ENCODE data around the gene CHSY3. TPM values are rescaled to one million over a fixed set of nuclear protein-coding genes. Genes with fewer than 3 reads are reported as not detected.
A peak's percentile ranks its signal among the peaks of the same experiment; 100 is the strongest.
"Not testable (repeated sequence)": the region's sequence is repeated elsewhere in the genome, so short reads cannot be mapped to it uniquely, and the experiment has no call there.

CHSY3 gene
- total and polyA plus RNA-seq, 3 donors from 2014 or later: 1.3 to 4.8 (median 2.4) TPM

DNA sequence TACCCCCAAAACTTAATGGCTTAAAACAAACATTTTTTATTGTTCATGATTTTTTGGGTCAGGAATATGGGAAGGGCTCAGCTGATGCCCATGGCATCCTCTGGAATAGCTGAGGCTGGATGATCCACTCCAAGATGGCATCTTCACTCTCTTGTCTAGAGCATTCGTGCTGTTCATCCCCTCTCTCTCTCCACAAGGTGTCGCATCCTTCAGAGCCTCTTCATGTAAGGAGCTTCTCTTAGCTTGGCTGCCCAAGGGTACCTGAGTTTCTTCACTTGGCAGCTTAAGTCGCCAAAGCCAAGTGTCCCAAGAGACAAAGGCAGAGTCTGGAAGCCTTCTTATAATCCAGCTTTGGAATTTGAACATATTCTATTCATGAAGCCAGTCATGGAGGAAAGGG is 294.7 kb downstream of the CHSY3 start:
- intact Hi-C loops (cut with DNase I; ENCODE audit: low total_unique reads): no loop called here
- WGBS, 2 donors: 81 to 84% methylated on average over 3 of the region's 3 CpGs
- DNase-seq: peak; percentile 19

DNA sequence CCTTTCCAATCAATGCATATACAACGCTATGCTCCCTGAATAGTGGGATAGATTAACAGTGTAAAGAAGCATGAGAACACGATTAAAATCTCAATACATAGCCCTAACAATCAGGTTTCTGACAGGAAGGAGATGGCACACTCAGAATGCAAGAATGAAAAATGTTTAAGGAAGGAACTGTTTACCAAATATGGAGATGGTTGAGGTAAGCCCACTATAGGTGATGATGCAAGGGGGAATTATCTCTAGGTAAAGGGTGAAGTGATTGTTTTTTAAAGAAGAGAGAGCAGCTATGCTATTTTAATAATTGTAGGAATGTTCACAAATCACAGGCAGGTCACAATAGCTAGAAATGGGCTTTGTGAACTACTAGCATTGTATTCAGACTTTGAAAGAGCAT is 302.4 kb downstream of the CHSY3 start:
- intact Hi-C loops (cut with DNase I; ENCODE audit: low total_unique reads): no loop called here
- no peaks in the 10 kb centered on the region for H3K27me3 ChIP-seq
- H3K4me1 ChIP-seq: no peaks in the 10 kb centered on the region
- H3K9me3 ChIP-seq: no peaks in the 10 kb centered on the region
- no peaks in the 10 kb centered on the region for H3K36me3 ChIP-seq (ENCODE audit: low read depth, missing control alignments)
- no peak for DNase-seq
- no peak overlapping the region for H3K4me3 ChIP-seq
- 81 to 82% methylated on average over 2 of the region's 2 CpGs for WGBS, 2 donors
- TF ChIP-seq, protein P1, sequence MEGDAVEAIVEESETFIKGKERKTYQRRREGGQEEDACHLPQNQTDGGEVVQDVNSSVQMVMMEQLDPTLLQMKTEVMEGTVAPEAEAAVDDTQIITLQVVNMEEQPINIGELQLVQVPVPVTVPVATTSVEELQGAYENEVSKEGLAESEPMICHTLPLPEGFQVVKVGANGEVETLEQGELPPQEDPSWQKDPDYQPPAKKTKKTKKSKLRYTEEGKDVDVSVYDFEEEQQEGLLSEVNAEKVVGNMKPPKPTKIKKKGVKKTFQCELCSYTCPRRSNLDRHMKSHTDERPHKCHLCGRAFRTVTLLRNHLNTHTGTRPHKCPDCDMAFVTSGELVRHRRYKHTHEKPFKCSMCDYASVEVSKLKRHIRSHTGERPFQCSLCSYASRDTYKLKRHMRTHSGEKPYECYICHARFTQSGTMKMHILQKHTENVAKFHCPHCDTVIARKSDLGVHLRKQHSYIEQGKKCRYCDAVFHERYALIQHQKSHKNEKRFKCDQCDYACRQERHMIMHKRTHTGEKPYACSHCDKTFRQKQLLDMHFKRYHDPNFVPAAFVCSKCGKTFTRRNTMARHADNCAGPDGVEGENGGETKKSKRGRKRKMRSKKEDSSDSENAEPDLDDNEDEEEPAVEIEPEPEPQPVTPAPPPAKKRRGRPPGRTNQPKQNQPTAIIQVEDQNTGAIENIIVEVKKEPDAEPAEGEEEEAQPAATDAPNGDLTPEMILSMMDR (IDR thresholded peaks at IDR 0.05): no peak
- no peak overlapping the region for H3K27ac ChIP-seq

More for the DNA sequence above, 294.7 kb downstream of the CHSY3 start:
- H3K9me3 ChIP-seq: no peaks in the 10 kb centered on the region
- TF ChIP-seq, protein P1 (IDR thresholded peaks at IDR 0.05): no peak
- TF ChIP-seq POLR2A (IDR thresholded peaks at IDR 0.05): no peak
- no peak overlapping the region for H3K4me3 ChIP-seq
- no peaks in the 10 kb centered on the region for H3K4me1 ChIP-seq
- H3K36me3 ChIP-seq (ENCODE audit: low read depth, missing control alignments): no peaks in the 10 kb centered on the region
- H3K27ac ChIP-seq: no peak overlapping the region
- H3K27me3 ChIP-seq: no peaks in the 10 kb centered on the region

DNA sequence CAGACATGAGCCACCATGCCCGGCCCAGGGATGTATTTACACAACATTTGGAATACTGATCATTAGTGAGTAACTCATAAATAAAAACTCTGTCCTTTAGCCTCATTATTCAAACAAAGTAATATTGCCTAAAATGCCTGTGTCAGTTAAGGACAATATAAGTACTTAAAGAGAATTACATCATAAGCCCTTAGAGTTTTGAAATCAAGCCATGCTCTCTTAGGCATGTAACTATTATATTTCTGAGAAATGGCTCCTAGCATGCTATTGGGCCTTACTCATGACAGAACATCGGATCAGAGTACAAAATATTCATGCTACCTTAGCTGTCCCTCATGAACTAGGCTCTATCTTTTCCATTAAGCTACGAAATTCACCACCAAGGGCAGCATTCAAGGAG is 309.3 kb downstream of the CHSY3 start:
- intact Hi-C loops (cut with DNase I; ENCODE audit: low total_unique reads): no loop called here
- H3K27ac ChIP-seq: no peak overlapping the region
- no peak for DNase-seq
- no peaks in the 10 kb centered on the region for H3K4me1 ChIP-seq
- no peaks in the 10 kb centered on the region for H3K36me3 ChIP-seq (ENCODE audit: low read depth, missing control alignments)
- H3K27me3 ChIP-seq: no peaks in the 10 kb centered on the region
- WGBS, 2 donors: 89 to 97% methylated on average over 3 of the region's 3 CpGs
- H3K4me3 ChIP-seq: no peak overlapping the region
- no peaks in the 10 kb centered on the region for H3K9me3 ChIP-seq
- TF ChIP-seq, protein P1 (IDR thresholded peaks at IDR 0.05): no peak
- TF ChIP-seq POLR2A (IDR thresholded peaks at IDR 0.05): no peak

DNA sequence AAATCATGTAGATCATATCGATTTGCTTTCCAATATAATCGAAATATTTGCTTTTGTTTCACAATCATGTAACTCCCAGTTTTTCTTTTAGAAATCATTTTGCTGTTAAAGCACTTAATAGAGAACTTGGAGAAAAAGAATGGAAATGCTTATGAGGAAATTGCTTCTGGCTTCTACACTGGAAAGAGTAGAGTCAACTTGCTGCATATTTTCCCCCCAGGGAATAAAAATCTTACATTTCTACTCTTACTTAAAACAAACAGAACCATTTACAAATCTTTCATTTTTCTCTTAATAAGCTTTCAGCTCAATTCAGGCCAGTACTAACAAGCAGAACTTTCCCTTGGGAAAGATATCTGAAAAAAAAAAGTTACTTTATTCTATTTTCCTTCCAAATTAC is 312.0 kb downstream of the CHSY3 start:
- intact Hi-C loops (cut with DNase I; ENCODE audit: low total_unique reads): no loop called here
- Histone ChIP-seq H3K4me1 (no peaks in the 10 kb centered on the region), H3K4me3 (no peak overlapping the region), H3K27me3 (no peaks in the 10 kb centered on the region), H3K27ac (no peak overlapping the region), H3K36me3 (ENCODE audit: low read depth, missing control alignments) (no peaks in the 10 kb centered on the region), H3K9me3 (no peaks in the 10 kb centered on the region)
- WGBS, 2 donors: 46 to 56% methylated on average over 2 of the region's 2 CpGs
- DNase-seq: no peak
- TF ChIP-seq POLR2A (IDR thresholded peaks at IDR 0.05): no peak
- TF ChIP-seq, protein P1 (IDR thresholded peaks at IDR 0.05): no peak

DNA sequence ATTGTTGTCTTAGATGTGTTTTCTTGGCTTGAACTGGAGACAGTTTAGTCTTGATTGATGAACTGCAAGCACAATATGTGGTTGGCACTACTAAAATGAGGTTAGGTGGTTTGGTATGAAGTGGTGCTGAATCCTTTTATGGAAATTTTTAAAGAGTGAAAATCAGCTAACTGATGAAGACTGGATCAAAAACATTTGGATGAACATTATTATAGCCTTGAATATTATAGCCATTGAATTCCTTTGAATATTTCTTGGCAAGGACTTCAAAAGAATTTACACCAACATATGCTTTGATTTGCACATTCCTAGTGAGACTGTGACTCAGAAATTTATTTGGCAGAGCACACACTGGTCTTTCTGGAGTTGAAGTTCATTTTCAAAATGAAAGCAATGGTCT is 318.3 kb downstream of the CHSY3 start:
- H3K9me3 ChIP-seq: no peaks in the 10 kb centered on the region
- no peak overlapping the region for H3K4me3 ChIP-seq
- H3K27ac ChIP-seq: no peak overlapping the region
- H3K27me3 ChIP-seq: no peaks in the 10 kb centered on the region
- no peak for DNase-seq
- intact Hi-C loops (cut with DNase I; ENCODE audit: low total_unique reads): no loop called here
- no peak for TF ChIP-seq POLR2A (IDR thresholded peaks at IDR 0.05)
- TF ChIP-seq, protein P1 (IDR thresholded peaks at IDR 0.05): no peak
- H3K4me1 ChIP-seq: no peaks in the 10 kb centered on the region
- no peaks in the 10 kb centered on the region for H3K36me3 ChIP-seq (ENCODE audit: low read depth, missing control alignments)

DNA sequence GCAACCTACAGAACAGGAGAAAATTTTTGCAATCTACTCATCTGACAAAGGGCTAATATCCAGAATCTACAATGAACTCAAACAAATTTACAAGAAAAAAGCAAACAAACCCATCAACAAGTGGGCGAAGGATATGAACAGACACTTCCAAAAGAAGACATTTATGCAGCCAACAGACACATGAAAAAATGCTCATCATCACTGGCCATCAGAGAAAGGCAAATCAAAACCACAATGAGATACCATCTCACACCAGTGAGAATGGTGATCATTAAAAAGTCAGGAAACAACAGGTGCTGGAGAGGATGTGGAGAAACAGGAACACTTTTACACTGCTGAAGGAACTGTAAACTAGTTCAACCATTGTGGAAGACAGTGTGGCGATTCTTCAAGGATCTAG is 322.3 kb downstream of the CHSY3 start:
- H3K27me3 ChIP-seq; H3K36me3 ChIP-seq (ENCODE audit: low read depth, missing control alignments); DNase-seq; H3K9me3 ChIP-seq; intact Hi-C loops (cut with DNase I; ENCODE audit: low total_unique reads); H3K4me3 ChIP-seq; H3K4me1 ChIP-seq; H3K27ac ChIP-seq: not testable (repeated sequence)
- 92 to 94% methylated on average over 2 of the region's 2 CpGs for WGBS, 2 donors
